Heart left ventricle (tissue), 13 donors: ENCODE data around the gene HSPD1.

Experiments used
- POLR2A ChIP-seq, 2 donors: fragments of 450-650 bp; IDR thresholded peaks; one replicate each; pipeline ENCODE4 v1.6.1; 2017; ENCODE audit warnings: antibody characterized with exemption in 2 of 2, mild to moderate bottlenecking in 2 of 2, moderate library complexity in 2 of 2
- TF ChIP-seq, protein P1 (sequence below), 12 donors: fragments of 200-600 bp; sonication (generic) in 4 of 12; IDR thresholded peaks; one replicate each; pipeline versions ENCODE4 v1.5.0 to v1.8.0; 2018 to 2022; ENCODE audit warnings: antibody characterized with exemption in 12 of 12, mild to moderate bottlenecking in 5 of 12
- donor health status: ischemic (EF 13 %, LVEDD 7.1; RV severe dilation, severe dysfunction).
- donor health status: DM: no; HTN: yes; CAD: no.
- donor health status: DM: no; HTN: no; CAD: no.
- donor health status: ischemic (EF 25% LVEDD 6.9; RV normal size, moderate dysfunction).
- donor health status: ischemic (EF 25% LVEDD 5.7; RV mildly dilated, moderate dysfunction).
- donor health status: ischemic (EF 35%, LVEDD 5.7; RV mildly dilated, moderate dysfunction).
- donor health status: nonischemic (EF 11% LVEDD 7.7; RV severe dilation, severe dysfunction).
- donor health status: DM: yes; HTN: yes; CAD: no.
- donor health status: PGD.
- donor health status: ischemic (EF 29% LVEDD 5.4; RV normal size, mild dysfunction).
- donor health status: nonischemic (EF 23%, LVEDD 6.1; RV moderate dilation, normal function).

DNA sequence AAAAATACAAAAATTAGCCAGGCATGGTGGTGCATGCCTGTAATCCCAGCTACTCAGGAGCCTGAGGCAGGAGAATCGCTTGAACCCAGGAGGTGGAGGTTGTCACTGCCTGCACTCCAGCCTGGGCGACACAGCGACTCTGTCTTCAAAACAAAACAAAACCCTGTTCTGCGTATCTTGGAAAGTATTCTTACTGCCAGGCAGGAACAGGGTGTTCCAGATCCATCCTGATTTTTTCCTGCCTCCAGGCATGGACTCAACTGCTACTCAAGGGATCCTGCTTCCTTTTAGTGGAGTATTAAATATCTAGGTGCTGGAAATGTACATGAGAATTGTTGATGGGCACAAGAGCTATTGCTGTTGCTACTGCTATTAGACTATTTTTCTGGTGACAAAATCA, 12.3 kb downstream of the HSPD1 start:
- TF ChIP-seq POLR2A (IDR thresholded peaks at IDR 0.05) = no peak
- TF ChIP-seq, protein P1, sequence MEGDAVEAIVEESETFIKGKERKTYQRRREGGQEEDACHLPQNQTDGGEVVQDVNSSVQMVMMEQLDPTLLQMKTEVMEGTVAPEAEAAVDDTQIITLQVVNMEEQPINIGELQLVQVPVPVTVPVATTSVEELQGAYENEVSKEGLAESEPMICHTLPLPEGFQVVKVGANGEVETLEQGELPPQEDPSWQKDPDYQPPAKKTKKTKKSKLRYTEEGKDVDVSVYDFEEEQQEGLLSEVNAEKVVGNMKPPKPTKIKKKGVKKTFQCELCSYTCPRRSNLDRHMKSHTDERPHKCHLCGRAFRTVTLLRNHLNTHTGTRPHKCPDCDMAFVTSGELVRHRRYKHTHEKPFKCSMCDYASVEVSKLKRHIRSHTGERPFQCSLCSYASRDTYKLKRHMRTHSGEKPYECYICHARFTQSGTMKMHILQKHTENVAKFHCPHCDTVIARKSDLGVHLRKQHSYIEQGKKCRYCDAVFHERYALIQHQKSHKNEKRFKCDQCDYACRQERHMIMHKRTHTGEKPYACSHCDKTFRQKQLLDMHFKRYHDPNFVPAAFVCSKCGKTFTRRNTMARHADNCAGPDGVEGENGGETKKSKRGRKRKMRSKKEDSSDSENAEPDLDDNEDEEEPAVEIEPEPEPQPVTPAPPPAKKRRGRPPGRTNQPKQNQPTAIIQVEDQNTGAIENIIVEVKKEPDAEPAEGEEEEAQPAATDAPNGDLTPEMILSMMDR (IDR thresholded peaks at IDR 0.05) = no peak
